Keratinocyte (primary cell): ENCODE measurements around the gene SCRT2. TPM values are rescaled to one million over a fixed set of nuclear protein-coding genes. Genes with fewer than 3 reads are reported as not detected.

Source experiments
- DNase-seq: peaks from one replicate; pipeline ENCODE4 v3.0.0-alpha.2; 2011; ENCODE audit warnings: low read depth, missing footprints, low spot score
- FAIRE-seq: peaks from 2 replicates; lab custom pipeline; 2011; peaks lifted over from hg19 to GRCh38; lab: Jason Lieb, UNC
- H2AFZ ChIP-seq: 2 replicates; pipeline ENCODE4 v1.6.0; 2012; ENCODE audit warnings: low read length, control low read depth, inconsistent platforms; ENCODE audit not compliant: control insufficient read depth
- H3K27ac ChIP-seq: 2 replicates; pipeline ENCODE4 v1.5.1; 2011; ENCODE audit warnings: low read length; ENCODE audit not compliant: control insufficient read depth, insufficient read depth
- H3K27me3 ChIP-seq: 3 replicates; pipeline ENCODE4 v1.6.0; 2011; ENCODE audit warnings: low read length; ENCODE audit not compliant: control insufficient read depth, insufficient read depth; ENCODE audit errors: extremely low read depth
- H3K36me3 ChIP-seq, 2 experiments: 2 replicates in 1 of 2; 3 replicates in 1 of 2; pipeline ENCODE4 v1.5.1; 2011; ENCODE audit warnings: low read length in 2 of 2, mild to moderate bottlenecking in 1 of 2; ENCODE audit not compliant: control insufficient read depth in 2 of 2, insufficient read depth in 2 of 2; ENCODE audit errors: extremely low read depth in 1 of 2
- H3K4me1 ChIP-seq: 3 replicates; pipeline ENCODE4 v1.5.1; 2011; ENCODE audit warnings: low read length; ENCODE audit not compliant: control insufficient read depth, insufficient read depth; ENCODE audit errors: extremely low read depth
- H3K4me2 ChIP-seq: 3 replicates; pipeline ENCODE4 v1.6.0; 2011; ENCODE audit warnings: low read depth, low read length; ENCODE audit not compliant: control insufficient read depth, insufficient read depth; ENCODE audit errors: extremely low read depth
- H3K4me3 ChIP-seq, 3 experiments: fragments of 200-600 bp in 1 of 3; sonication (generic) in 1 of 3; 2 replicates in 2 of 3; 3 replicates in 1 of 3; pipeline ENCODE4 v1.5.1; 2011 to 2016; ENCODE audit warnings: low read length in 3 of 3, mild to moderate bottlenecking in 3 of 3, control low read depth in 2 of 3, inconsistent platforms in 1 of 3, low read depth in 1 of 3, mixed read lengths in 1 of 3, mixed run types in 1 of 3, moderate library complexity in 1 of 3; ENCODE audit not compliant: control insufficient read depth in 2 of 3, insufficient read depth in 2 of 3; ENCODE audit errors: extremely low read depth in 1 of 3
- H3K79me2 ChIP-seq: 2 replicates; pipeline ENCODE4 v1.6.0; 2012; ENCODE audit warnings: low read length; ENCODE audit not compliant: control insufficient read depth, insufficient read depth
- H3K9ac ChIP-seq: 3 replicates; pipeline ENCODE4 v1.6.0; 2011; ENCODE audit warnings: low read length; ENCODE audit not compliant: control insufficient read depth, insufficient read depth; ENCODE audit errors: extremely low read depth
- H3K9me1 ChIP-seq: 3 replicates; pipeline ENCODE4 v1.6.0; 2011; ENCODE audit warnings: low read length; ENCODE audit not compliant: control insufficient read depth, insufficient read depth; ENCODE audit errors: extremely low read depth
- H3K9me3 ChIP-seq: 2 replicates; pipeline ENCODE4 v1.5.1; 2012; ENCODE audit warnings: low read depth, low read length; ENCODE audit not compliant: control insufficient read depth
- H4K20me1 ChIP-seq: 3 replicates; pipeline ENCODE4 v1.6.0; 2011; ENCODE audit warnings: low read length; ENCODE audit not compliant: control insufficient read depth, insufficient read depth; ENCODE audit errors: extremely low read depth
- CTCF ChIP-seq, 3 experiments: IDR thresholded peaks in 1 of 3; conservative IDR thresholded peaks in 1 of 3; optimal IDR thresholded peaks in 1 of 3; 2 replicates in 2 of 3; 3 replicates in 1 of 3; pipeline versions ENCODE3 to v1.5.1; 2011; ENCODE audit warnings: low read length in 3 of 3, mild to moderate bottlenecking in 3 of 3, moderate library complexity in 2 of 3, control low read depth in 1 of 3, inconsistent platforms in 1 of 3; ENCODE audit not compliant: insufficient read depth in 2 of 3; ENCODE audit errors: extremely low read depth in 1 of 3
- EZH2 ChIP-seq: IDR thresholded peaks from one replicate; pipeline ENCODE4 v1.6.1; 2012; ENCODE audit warnings: inconsistent platforms, mild to moderate bottlenecking, low read length, moderate library complexity
- dilution Hi-C: fragments of 300-500 bp; cut with MboI; formaldehyde crosslinking; loops from one replicate; pipeline ENCODE4 v1.7.0; 2020; ENCODE audit warnings: low sequenced_read_pairs; ENCODE audit not compliant: extremely low pct_ligation_motif_present
- polyA plus RNA-seq, 5 experiments: library from polyadenylated mRNA; depleted of rRNA in 3 of 5; stranded (reverse) in 3 of 5; stranded (forward) in 1 of 5; unstranded in 1 of 5; fragments of >200 nt; gene quantifications; 1 replicate in 1 of 5; 2 replicates in 3 of 5; 3 replicates in 1 of 5; pipeline versions ENCODE4 v1.2.1 to v1.2.3, GENCODE V29; 2011 to 2012; ENCODE audit warnings: missing spikeins in 2 of 5, low read depth in 1 of 5, low replicate concordance in 1 of 5

Gene SCRT2
- polyA plus RNA-seq, 1 donor (not counting 4 experiments of a cell fraction or from before 2014, with no cell fraction given) = not detected

GRCh38 chr20:635028-635892 lies 40.3 kb downstream of the SCRT2 start:
- DNase-seq = no peak
- H3K4me3 ChIP-seq = no peak overlapping the region
- H2AFZ ChIP-seq = no peak overlapping the region
- H3K79me2 ChIP-seq = no peaks in the 10 kb centered on the region
- no peaks in the 10 kb centered on the region for H3K36me3 ChIP-seq
- no peaks in the 10 kb centered on the region for H4K20me1 ChIP-seq
- dilution Hi-C loops = no loop called here
- H3K9ac ChIP-seq = no peak overlapping the region
- H3K4me2 ChIP-seq = no peak overlapping the region
- no peak for TF ChIP-seq CTCF (optimal IDR thresholded peaks at IDR 0.05 in 1 of 3, IDR thresholded peaks at IDR 0.05 in 1 of 3, conservative IDR thresholded peaks at IDR 0.05 in 1 of 3; ENCODE audit: extremely low read depth in 1 of 3, insufficient read depth in 2 of 3, low read length in 3 of 3)
- no peak for TF ChIP-seq EZH2
- no peak overlapping the region for H3K27ac ChIP-seq
- no peaks in the 10 kb centered on the region for H3K9me3 ChIP-seq
- no peaks in the 10 kb centered on the region for H3K4me1 ChIP-seq
- no peak for FAIRE-seq
- no peaks in the 10 kb centered on the region for H3K9me1 ChIP-seq
- H3K27me3 ChIP-seq = peaks cover 23% of the 10 kb centered on the region

- H3K9ac ChIP-seq = no peak overlapping the region
- H3K9me3 ChIP-seq = no peaks in the 10 kb centered on the region
- no peak overlapping the region for H3K4me3 ChIP-seq
- H3K27ac ChIP-seq = no peak overlapping the region
- H3K4me1 ChIP-seq = no peaks in the 10 kb centered on the region
- peaks cover 22% of the 10 kb centered on the region for H3K27me3 ChIP-seq
- H4K20me1 ChIP-seq = no peaks in the 10 kb centered on the region
- H3K9me1 ChIP-seq = no peaks in the 10 kb centered on the region
- H3K4me2 ChIP-seq = no peak overlapping the region
- DNase-seq (no peak), FAIRE-seq (no peak)
- dilution Hi-C loops = no loop called here
- no peak overlapping the region for H2AFZ ChIP-seq
- H3K79me2 ChIP-seq = no peaks in the 10 kb centered on the region
- no peaks in the 10 kb centered on the region for H3K36me3 ChIP-seq
- TF ChIP-seq EZH2 (no peak), CTCF (optimal IDR thresholded peaks at IDR 0.05 in 1 of 3, IDR thresholded peaks at IDR 0.05 in 1 of 3, conservative IDR thresholded peaks at IDR 0.05 in 1 of 3; ENCODE audit: extremely low read depth in 1 of 3, insufficient read depth in 2 of 3, low read length in 3 of 3) (no peak)
Observed at GRCh38 chr20:634148-634925, 41.3 kb downstream of the SCRT2 start.
